ENCODE results near the gene IRF2BP2.

IRF2BP2 gene

GRCh38 chr1:234607109-234608024 is 2.6 kb downstream of the IRF2BP2 start (continued):
- TF ChIP-seq AEBP2 (tag by site-specific recombination; IDR thresholded peaks at IDR 0.05; ENCODE audit: borderline replicate concordance) (no peak), ZSCAN23 (tag by site-specific recombination; IDR thresholded peaks at IDR 0.05) (0 out of 2 replicates have a peak, but pooled peaks have one; percentile 9), ZBTB10 (tag by site-specific recombination; IDR thresholded peaks at IDR 0.05) (0 out of 2 replicates have a peak, but pooled peaks have one; percentile 13), ZNF600 (tag by site-specific recombination; IDR thresholded peaks at IDR 0.05) (peak; percentile 98), YY2 (tag by site-specific recombination; IDR thresholded peaks at IDR 0.05) (0 out of 2 replicates have a peak, but pooled peaks have one; percentile 10), ZNF23 (tag by site-specific recombination; IDR thresholded peaks at IDR 0.05; ENCODE audit: borderline replicate concordance) (no peak), ZNF513 (tag by site-specific recombination; IDR thresholded peaks at IDR 0.05) (0 out of 2 replicates have a peak, but pooled peaks have one; percentile 4), ZNF433 (tag by site-specific recombination; IDR thresholded peaks at IDR 0.05; ENCODE audit: low read depth) (no peak), ZNF660 (tag by site-specific recombination; IDR thresholded peaks at IDR 0.05) (peak; percentile 73; the same call in 1 of the 2 replicates), ZFP37 (tag by site-specific recombination; IDR thresholded peaks at IDR 0.05) (0 out of 2 replicates have a peak, but pooled peaks have one; percentile 30), ZNF501 (tag by site-specific recombination; IDR thresholded peaks at IDR 0.05) (peak; percentile 68; the same call in 1 of the 2 replicates), ZNF792 (tag by site-specific recombination; IDR thresholded peaks at IDR 0.05) (no peak), PRDM1 (tag by site-specific recombination; IDR thresholded peaks at IDR 0.05) (peak; percentile 95), ZNF132 (tag by site-specific recombination; IDR thresholded peaks at IDR 0.05; ENCODE audit: borderline replicate concordance) (no peak), ZNF449 (tag by site-specific recombination; IDR thresholded peaks at IDR 0.05) (no peak), ZNF239 (tag by site-specific recombination; IDR thresholded peaks at IDR 0.05) (no peak), EGR2 (tag by site-specific recombination; IDR thresholded peaks at IDR 0.05; ENCODE audit: low read depth) (0 out of 2 replicates have a peak, but pooled peaks have one; percentile 34), ZNF324 (tag by site-specific recombination; IDR thresholded peaks at IDR 0.05) (no peak), ZNF155 (tag by site-specific recombination; IDR thresholded peaks at IDR 0.05) (no peak), YY1 (tag by site-specific recombination; IDR thresholded peaks at IDR 0.05) (peak; percentile 56), SETDB1 (IDR thresholded peaks at IDR 0.05; ENCODE audit: insufficient read length, low read length) (no peak), GLIS1 (tag by site-specific recombination; IDR thresholded peaks at IDR 0.05) (peak; percentile 56), ZNF473 (tag by site-specific recombination; IDR thresholded peaks at IDR 0.05) (no peak), SP3 (tag by site-specific recombination; IDR thresholded peaks at IDR 0.05) (0 out of 2 replicates have a peak, but pooled peaks have one; percentile 2), PRDM10 (tag by site-specific recombination; IDR thresholded peaks at IDR 0.05) (peak; percentile 62), ZNF664 (tag by site-specific recombination; IDR thresholded peaks at IDR 0.05) (0 out of 2 replicates have a peak, but pooled peaks have one; percentile 6), ZNF623 (tag by site-specific recombination; IDR thresholded peaks at IDR 0.05) (no peak)

Data from HEK293 (cell line).